HUES64 (cell line): ENCODE measurements around the gene HSP90AB1.

ENCODE experiments used
- H3K27ac ChIP-seq: 2 replicates; pipeline ENCODE4 v1.7.0; 2013; ENCODE audit warnings: low read depth, low read length, inconsistent platforms
- H3K27me3 ChIP-seq: 2 replicates; pipeline ENCODE4 v1.6.1; 2013; ENCODE audit warnings: mild to moderate bottlenecking, low read length; ENCODE audit not compliant: insufficient read depth
- H3K36me3 ChIP-seq: 2 replicates; pipeline ENCODE4 v1.6.1; 2013; ENCODE audit warnings: mild to moderate bottlenecking, low read length; ENCODE audit not compliant: insufficient read depth
- H3K4me1 ChIP-seq: 2 replicates; pipeline ENCODE4 v1.6.1; 2013; ENCODE audit warnings: mild to moderate bottlenecking, low read length, moderate library complexity; ENCODE audit not compliant: insufficient read depth
- H3K4me3 ChIP-seq: 2 replicates; pipeline ENCODE4 v1.5.1; 2013; ENCODE audit warnings: mild to moderate bottlenecking, low read length, moderate library complexity
- H3K9ac ChIP-seq: 2 replicates; pipeline ENCODE4 v1.6.1; 2013; ENCODE audit warnings: mild to moderate bottlenecking, low read depth, low read length
- H3K9me3 ChIP-seq: 2 replicates; pipeline ENCODE4 v1.6.1; 2013; ENCODE audit warnings: low read depth, low read length; ENCODE audit not compliant: insufficient read depth
- WGBS: fragments of 150-250, 120-280 bp; methylation state at CpG from one replicate; pipeline ENCODE4 v1.1.7; 2013; ENCODE audit warnings: missing lambda C conversion rate; 5-methylcytosine and 5-hydroxymethylcytosine counted together

Gene HSP90AB1

GRCh38 chr6:44243345-44243744, 3.6 kb upstream of the HSP90AB1 start:
- Histone ChIP-seq H3K9ac (no peak overlapping the region), H3K27ac (no peak overlapping the region), H3K36me3 (peaks cover 6% of the 10 kb centered on the region), H3K4me3 (no peak overlapping the region), H3K4me1 (peaks cover 8% of the 10 kb centered on the region; the same call in 1 of the 2 replicates), H3K9me3 (no peaks in the 10 kb centered on the region), H3K27me3 (no peaks in the 10 kb centered on the region)
- WGBS, result 91% methylated on average over 7 of the region's 7 CpGs

GRCh38 chr6:44245391-44245911, 1.4 kb upstream of the HSP90AB1 start:
- peak overlapping the region; percentile 34 for H3K27ac ChIP-seq
- no peaks in the 10 kb centered on the region for H3K27me3 ChIP-seq
- peaks cover 19% of the 10 kb centered on the region; the same call in 1 of the 2 replicates for H3K4me1 ChIP-seq
- peak overlapping the region; percentile 76 for H3K4me3 ChIP-seq
- peaks cover 27% of the 10 kb centered on the region for H3K36me3 ChIP-seq
- no peaks in the 10 kb centered on the region for H3K9me3 ChIP-seq
- WGBS, result 68% methylated on average over 12 of the region's 12 CpGs
- peak overlapping the region; percentile 40 for H3K9ac ChIP-seq

- 1% methylated on average over 56 of the region's 62 CpGs for WGBS
- H3K9ac ChIP-seq, result peak overlapping the region; percentile 99
- peaks cover 33% of the 10 kb centered on the region for H3K36me3 ChIP-seq
- H3K27ac ChIP-seq, result peak overlapping the region; percentile 91
- H3K4me3 ChIP-seq, result peak overlapping the region; percentile 76
- H3K27me3 ChIP-seq, result no peaks in the 10 kb centered on the region
- no peaks in the 10 kb centered on the region for H3K9me3 ChIP-seq
- H3K4me1 ChIP-seq, result peaks cover 19% of the 10 kb centered on the region; the same call in 1 of the 2 replicates
These were observed 814 bp upstream of the HSP90AB1 start for GRCh38 chr6:44245912-44246662.

- Histone ChIP-seq H3K36me3 (peaks cover 49% of the 10 kb centered on the region), H3K4me1 (peaks cover 19% of the 10 kb centered on the region; the same call in 1 of the 2 replicates), H3K27ac (peak overlapping the region; percentile 89), H3K9ac (peak overlapping the region; percentile 99), H3K27me3 (no peaks in the 10 kb centered on the region), H3K9me3 (no peaks in the 10 kb centered on the region), H3K4me3 (peak overlapping the region; percentile 76)
- WGBS, result under 1% methylated on average over 51 of the region's 52 CpGs
These were observed 719 bp downstream of the HSP90AB1 start for GRCh38 chr6:44247338-44248302.

GRCh38 chr6:44248579-44248978, 1.7 kb downstream of the HSP90AB1 start:
- peaks cover 19% of the 10 kb centered on the region; the same call in 1 of the 2 replicates for H3K4me1 ChIP-seq

GRCh38 chr6:44249082-44249748, 2.3 kb downstream of the HSP90AB1 start:
- Histone ChIP-seq H3K4me3 (peak overlapping the region; percentile 76), H3K9me3 (no peaks in the 10 kb centered on the region), H3K4me1 (peaks cover 19% of the 10 kb centered on the region; the same call in 1 of the 2 replicates), H3K9ac (peak overlapping the region; percentile 99), H3K27me3 (no peaks in the 10 kb centered on the region), H3K27ac (peak overlapping the region; percentile 62; the same call in 1 of the 2 replicates), H3K36me3 (peaks cover 65% of the 10 kb centered on the region)
- WGBS, result 89% methylated on average over 9 of the region's 9 CpGs

More at GRCh38 chr6:44248579-44248978, 1.7 kb downstream of the HSP90AB1 start:
- H3K36me3 ChIP-seq, result peaks cover 58% of the 10 kb centered on the region
- no peaks in the 10 kb centered on the region for H3K27me3 ChIP-seq
- H3K9ac ChIP-seq, result peak overlapping the region; percentile 99
- H3K9me3 ChIP-seq, result no peaks in the 10 kb centered on the region
- H3K4me3 ChIP-seq, result peak overlapping the region; percentile 76
- H3K27ac ChIP-seq, result peak overlapping the region; percentile 62; the same call in 1 of the 2 replicates
- WGBS, result 62% methylated on average over 1 of the region's 1 CpG

GRCh38 chr6:44250067-44250717, 3.3 kb downstream of the HSP90AB1 start:
- 93% methylated on average over 4 of the region's 6 CpGs for WGBS
- Histone ChIP-seq H3K36me3 (peaks cover 74% of the 10 kb centered on the region), H3K4me1 (peaks cover 16% of the 10 kb centered on the region; the same call in 1 of the 2 replicates), H3K4me3 (peak overlapping the region; percentile 76; the same call in 1 of the 2 replicates), H3K27ac (peak overlapping the region; percentile 28; the same call in 1 of the 2 replicates), H3K9ac (peak overlapping the region; percentile 5; the same call in 1 of the 2 replicates), H3K27me3 (no peaks in the 10 kb centered on the region), H3K9me3 (no peaks in the 10 kb centered on the region)

- H3K4me1 ChIP-seq, result peaks cover 15% of the 10 kb centered on the region; the same call in 1 of the 2 replicates
- 95% methylated on average over 3 of the region's 3 CpGs for WGBS
- peak overlapping the region; percentile 28; the same call in 1 of the 2 replicates for H3K27ac ChIP-seq
- H3K9ac ChIP-seq, result peak overlapping the region; percentile 5; the same call in 1 of the 2 replicates
- H3K36me3 ChIP-seq, result peaks cover 80% of the 10 kb centered on the region
- peak overlapping the region; percentile 76; the same call in 1 of the 2 replicates for H3K4me3 ChIP-seq
- H3K9me3 ChIP-seq, result no peaks in the 10 kb centered on the region
- no peaks in the 10 kb centered on the region for H3K27me3 ChIP-seq
These were observed 3.8 kb downstream of the HSP90AB1 start for GRCh38 chr6:44250718-44251123.

- no peak overlapping the region for H3K27ac ChIP-seq
- no peak overlapping the region for H3K4me3 ChIP-seq
- H3K4me1 ChIP-seq, result peaks cover 17% of the 10 kb centered on the region; the same call in 1 of the 2 replicates
- H3K9me3 ChIP-seq, result no peaks in the 10 kb centered on the region
- no peak overlapping the region for H3K9ac ChIP-seq
- H3K27me3 ChIP-seq, result no peaks in the 10 kb centered on the region
- H3K36me3 ChIP-seq, result peaks cover 82% of the 10 kb centered on the region
- 97% methylated on average over 14 of the region's 14 CpGs for WGBS
These were observed 4.9 kb downstream of the HSP90AB1 start for GRCh38 chr6:44251576-44252524.
